HEK293T (cell line): ENCODE data around the gene TMEM17.

Experiments used
- CTCF ChIA-PET: fragments of 350-600 bp; formaldehyde crosslinking; extraction: SDS; loops from one replicate; lab custom pipeline; 2021; ENCODE audit warnings: antibody characterized with exemption, inconsistent platforms; lab: Yijun Ruan, JAX
- POLR2A ChIA-PET: fragments of 350-600 bp; formaldehyde crosslinking; extraction: SDS; loops from one replicate; lab custom pipeline; 2020; ENCODE audit warnings: antibody characterized with exemption, inconsistent platforms; lab: Yijun Ruan, JAX
- DNase-seq: peaks from one replicate; pipeline ENCODE4 v3.0.0; 2012; ENCODE audit warnings: mixed read lengths; ENCODE audit errors: extremely low spot score
- ARNT ChIP-seq: fragments of 450-650 bp; IDR thresholded peaks from 2 replicates; pipeline ENCODE4 v1.6.1; 2017; ENCODE audit warnings: mild to moderate bottlenecking
- BHLHE40 ChIP-seq: fragments of 450-650 bp; IDR thresholded peaks from 2 replicates; pipeline ENCODE4 v1.6.1; 2016; ENCODE audit warnings: mild to moderate bottlenecking, moderate library complexity, borderline replicate concordance
- CTBP1 ChIP-seq: fragments of 450-650 bp; IDR thresholded peaks from 2 replicates; pipeline ENCODE4 v1.6.1; 2016; ENCODE audit warnings: borderline replicate concordance
- ELF4 ChIP-seq: fragments of 450-650 bp; IDR thresholded peaks from 2 replicates; pipeline ENCODE4 v1.6.1; 2017; ENCODE audit warnings: antibody characterized with exemption
- FOXA1 ChIP-seq: fragments of 450-650 bp; IDR thresholded peaks from 2 replicates; pipeline ENCODE4 v1.6.1; 2016; ENCODE audit warnings: mild to moderate bottlenecking
- FOXK2 ChIP-seq: fragments of 450-650 bp; IDR thresholded peaks from 2 replicates; pipeline ENCODE4 v1.6.1; 2016; ENCODE audit warnings: mild to moderate bottlenecking
- FOXM1 ChIP-seq: fragments of 450-650 bp; IDR thresholded peaks from 2 replicates; pipeline ENCODE4 v1.6.1; 2017; ENCODE audit warnings: mild to moderate bottlenecking, borderline replicate concordance
- HDGF ChIP-seq: fragments of 450-650 bp; IDR thresholded peaks from 2 replicates; pipeline ENCODE4 v1.6.1; 2017; ENCODE audit warnings: antibody characterized with exemption, borderline replicate concordance
- L3MBTL2 ChIP-seq: fragments of 450-650 bp; conservative IDR thresholded peaks from 2 replicates; pipeline ENCODE4 v1.6.1; 2016; ENCODE audit warnings: mild to moderate bottlenecking
- LEF1 ChIP-seq: fragments of 450-650 bp; IDR thresholded peaks from 2 replicates; pipeline ENCODE4 v1.6.1; 2017; ENCODE audit warnings: mild to moderate bottlenecking, borderline replicate concordance
- NFRKB ChIP-seq: fragments of 450-650 bp; IDR thresholded peaks from 2 replicates; pipeline ENCODE4 v1.6.1; 2016; ENCODE audit warnings: mild to moderate bottlenecking, moderate library complexity
- PKNOX1 ChIP-seq: fragments of 450-650 bp; IDR thresholded peaks from 2 replicates; pipeline ENCODE4 v1.6.1; 2016
- SP1 ChIP-seq: fragments of 450-650 bp; IDR thresholded peaks from 2 replicates; pipeline ENCODE4 v1.6.1; 2017
- SUZ12 ChIP-seq: fragments of 450-650 bp; IDR thresholded peaks from 2 replicates; pipeline ENCODE4 v1.6.1; 2016; ENCODE audit warnings: mild to moderate bottlenecking
- TARDBP ChIP-seq: fragments of 450-650 bp; IDR thresholded peaks from 2 replicates; pipeline ENCODE4 v1.6.1; 2016
- ZNF384 ChIP-seq: fragments of 450-650 bp; IDR thresholded peaks from 2 replicates; pipeline ENCODE4 v1.6.1; 2016

Gene TMEM17

GRCh38 chr2:62472312-62472711 is 33.7 kb downstream of the TMEM17 start:
- TF ChIP-seq PKNOX1 (no peak), ZNF384 (no peak), NFRKB (no peak), FOXM1 (no peak), FOXA1 (no peak), L3MBTL2 (no peak), CTBP1 (no peak), ELF4 (no peak), FOXK2 (no peak), ARNT (no peak), SUZ12 (no peak), LEF1 (no peak), HDGF (no peak), BHLHE40 (no peak), SP1 (no peak), TARDBP (no peak)
- no peak for DNase-seq
- CTCF ChIA-PET: interaction anchor here (1.1 kb wide), 1 partner anchor 13 kb away, joined by 4 read pairs; no protein-coding TSS in a partner anchor
- POLR2A ChIA-PET: no interaction called here

- ChIA-PET CTCF (interaction anchor here (1.1 kb wide), 1 partner anchor 13 kb away, joined by 4 read pairs; no protein-coding TSS in a partner anchor), POLR2A (no interaction called here)
- no peak for DNase-seq
- no peak for TF ChIP-seq FOXM1
- TF ChIP-seq NFRKB: no peak
Measured at GRCh38 chr2:62471816-62472215, 34.2 kb downstream of the TMEM17 start.

DNA sequence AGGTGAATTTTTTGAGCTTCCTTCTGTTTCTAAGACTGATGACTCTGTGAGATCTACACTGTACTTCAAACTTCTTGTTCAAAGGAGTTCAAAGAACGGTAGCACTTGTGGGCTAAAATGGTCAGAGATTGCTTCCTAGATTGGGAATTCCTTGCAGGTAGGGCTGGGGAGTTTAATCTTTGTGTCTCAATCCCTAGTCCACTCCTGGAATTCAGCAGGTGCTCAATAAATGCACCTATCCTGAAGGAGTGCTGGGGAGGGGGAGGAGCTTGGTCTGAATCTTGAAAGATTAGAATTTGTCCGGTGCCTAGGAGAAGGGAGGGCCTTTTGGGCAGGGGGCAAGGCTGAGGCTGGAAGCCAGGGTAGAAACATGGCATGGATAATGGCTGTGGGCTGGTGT is 34.6 kb downstream of the TMEM17 start:
- no peak for DNase-seq
- TF ChIP-seq PKNOX1: no peak
- TF ChIP-seq LEF1: no peak
- TF ChIP-seq FOXK2: no peak
- no peak for TF ChIP-seq SUZ12
- TF ChIP-seq L3MBTL2: no peak
- no peak for TF ChIP-seq ZNF384
- TF ChIP-seq FOXA1: no peak
- no peak for TF ChIP-seq SP1
- no peak for TF ChIP-seq ARNT
- no peak for TF ChIP-seq BHLHE40
- TF ChIP-seq TARDBP: no peak
- no peak for TF ChIP-seq FOXM1
- TF ChIP-seq CTBP1: no peak
- no peak for TF ChIP-seq NFRKB
- no peak for TF ChIP-seq ELF4
- no peak for TF ChIP-seq HDGF
- ChIA-PET CTCF (interaction anchor here (1.1 kb wide), 1 partner anchor 14 kb away, joined by 4 read pairs; no protein-coding TSS in a partner anchor), POLR2A (no interaction called here)

GRCh38 chr2:62469548-62469947 is 36.4 kb downstream of the TMEM17 start:
- CTCF ChIA-PET: no interaction called here

DNA sequence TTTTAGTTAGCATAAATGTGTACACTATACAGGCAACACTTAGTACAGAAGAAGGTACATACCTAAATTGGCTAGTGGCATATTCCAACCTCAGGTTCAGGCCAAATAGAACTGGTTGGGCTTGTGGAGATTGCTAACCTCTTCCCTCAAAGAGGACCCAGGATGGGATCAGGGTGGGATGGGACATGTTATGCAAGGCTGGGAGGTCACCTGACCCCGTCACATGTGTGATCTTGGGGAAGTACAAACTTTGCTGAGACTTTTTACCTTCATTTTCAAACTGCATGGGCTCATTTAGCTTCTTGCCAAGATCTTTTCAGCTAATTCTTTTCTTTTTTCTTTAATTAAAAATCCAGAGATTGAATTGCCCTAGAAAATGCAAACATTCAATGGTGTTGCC is 36.9 kb downstream of the TMEM17 start:
- POLR2A ChIA-PET: no interaction called here

More at GRCh38 chr2:62469548-62469947, 36.4 kb downstream of the TMEM17 start:
- no peak for TF ChIP-seq NFRKB
- no peak for DNase-seq
- POLR2A ChIA-PET: no interaction called here

More for the DNA sequence above, 36.9 kb downstream of the TMEM17 start:
- CTCF ChIA-PET: no interaction called here
- DNase-seq: no peak
- no peak for TF ChIP-seq FOXA1
- no peak for TF ChIP-seq HDGF
- no peak for TF ChIP-seq NFRKB
- TF ChIP-seq BHLHE40: no peak
- no peak for TF ChIP-seq LEF1
- TF ChIP-seq ZNF384: no peak
- TF ChIP-seq SUZ12: no peak
- TF ChIP-seq TARDBP: no peak
- no peak for TF ChIP-seq FOXM1
- no peak for TF ChIP-seq PKNOX1
- TF ChIP-seq SP1: no peak
- TF ChIP-seq CTBP1: no peak
- no peak for TF ChIP-seq ARNT
- no peak for TF ChIP-seq ELF4
- no peak for TF ChIP-seq FOXK2
